WTC11 (cell line): Measurements from ENCODE around the gene PABPN1L. TPM values are rescaled to one million over a fixed set of nuclear protein-coding genes. Genes with fewer than 3 reads are reported as not detected.

ENCODE experiments used
- ATAC-seq: fragments of 200-7000 bp; cut with Tn5 transposase; 2 replicates; pipeline ENCODE4 v1.10.0; 2021; ENCODE audit warnings: mild to moderate bottlenecking, moderate library complexity
- CTCF ChIA-PET: fragments of 300-600 bp; sonication (Branson Sonifier 250); formaldehyde crosslinking; loops from one replicate; lab custom pipeline; 2021; ENCODE audit warnings: antibody characterized with exemption; lab: Charles Lee
- POLR2A ChIA-PET: fragments of 350-600 bp; sonication (Branson Sonifier 250); formaldehyde crosslinking; loops from one replicate; lab custom pipeline; 2021; ENCODE audit warnings: antibody characterized with exemption; lab: Charles Lee
- DNase-seq: peaks from one replicate; pipeline ENCODE4 v3.0.0; 2021; ENCODE audit warnings: low spot score
- H3K27ac Mint-ChIP-seq: 2 replicates; pipeline ENCODE4 v1.8.0; 2021; ENCODE audit warnings: mixed read lengths
- H3K27me3 Mint-ChIP-seq: 2 replicates; pipeline ENCODE4 v1.8.0; 2021; ENCODE audit warnings: low read depth, mild to moderate bottlenecking, moderate library complexity, mixed read lengths
- H3K36me3 Mint-ChIP-seq: 2 replicates; pipeline ENCODE4 v1.8.0; 2021; ENCODE audit warnings: mixed read lengths
- H3K4me1 Mint-ChIP-seq: 2 replicates; pipeline ENCODE4 v1.8.0; 2022; ENCODE audit warnings: mixed read lengths
- H3K4me3 Mint-ChIP-seq: 2 replicates; pipeline ENCODE4 v1.8.0; 2021; ENCODE audit warnings: mild to moderate bottlenecking, moderate library complexity, mixed read lengths
- H3K9me3 Mint-ChIP-seq: 2 replicates; pipeline ENCODE4 v1.8.0; 2021; ENCODE audit warnings: mixed read lengths
- CTCF ChIP-seq: fragments of 200-600 bp; IDR thresholded peaks from 2 replicates; pipeline ENCODE4 v1.8.0; 2022; ENCODE audit warnings: antibody characterized with exemption
- E2F5 ChIP-seq: sonication (generic); formaldehyde crosslinking; IDR thresholded peaks from 2 replicates; pipeline ENCODE4 v1.8.1; 2022; ENCODE audit warnings: mild to moderate bottlenecking, moderate library complexity, missing genetic modification reagents
- ELF4 ChIP-seq: sonication (generic); formaldehyde crosslinking; IDR thresholded peaks from 2 replicates; pipeline ENCODE4 v1.8.1; 2022; ENCODE audit warnings: low read depth, mild to moderate bottlenecking, moderate library complexity, missing genetic modification reagents
- ETV6 ChIP-seq: sonication (generic); formaldehyde crosslinking; IDR thresholded peaks from 2 replicates; pipeline ENCODE4 v1.8.1; 2022; ENCODE audit warnings: mild to moderate bottlenecking, missing genetic modification reagents
- HMGXB4 ChIP-seq: sonication (generic); formaldehyde crosslinking; IDR thresholded peaks from 2 replicates; pipeline ENCODE4 v1.8.1; 2023; ENCODE audit warnings: mild to moderate bottlenecking, moderate library complexity, missing genetic modification reagents
- JUN ChIP-seq: sonication (generic); formaldehyde crosslinking; IDR thresholded peaks from 2 replicates; pipeline ENCODE4 v1.8.0; 2023; ENCODE audit warnings: mild to moderate bottlenecking, missing genetic modification reagents
- NFATC4 ChIP-seq: fragments of 250-450 bp; sonication (Bioruptor Pico); IDR thresholded peaks from 2 replicates; pipeline ENCODE4 v1.9.0; 2021; ENCODE audit warnings: mild to moderate bottlenecking
- NR3C1 ChIP-seq: sonication (generic); formaldehyde crosslinking; conservative IDR thresholded peaks from 2 replicates; pipeline ENCODE4 v1.8.1; 2023; ENCODE audit warnings: low read depth, mild to moderate bottlenecking, missing genetic modification reagents
- OVOL2 ChIP-seq: fragments of 250-450 bp; sonication (Bioruptor Pico); IDR thresholded peaks from 2 replicates; pipeline ENCODE4 v1.9.0; 2021; ENCODE audit warnings: mild to moderate bottlenecking, borderline replicate concordance
- TCF7 ChIP-seq: sonication (generic); formaldehyde crosslinking; IDR thresholded peaks from 2 replicates; pipeline ENCODE4 v1.8.0; 2022; ENCODE audit warnings: mild to moderate bottlenecking, low read depth, missing genetic modification reagents, moderate library complexity
- TEAD4 ChIP-seq: sonication (generic); formaldehyde crosslinking; IDR thresholded peaks from 2 replicates; pipeline ENCODE4 v1.8.0; 2022; ENCODE audit warnings: mild to moderate bottlenecking, missing genetic modification reagents
- USF1 ChIP-seq: sonication (generic); formaldehyde crosslinking; IDR thresholded peaks from 2 replicates; pipeline ENCODE4 v1.8.0; 2022; ENCODE audit warnings: mild to moderate bottlenecking, missing genetic modification reagents
- ZNF219 ChIP-seq: sonication (generic); formaldehyde crosslinking; IDR thresholded peaks from 2 replicates; pipeline ENCODE4 v1.8.0; 2023; ENCODE audit warnings: missing genetic modification reagents, mild to moderate bottlenecking, borderline replicate concordance
- ZNF281 ChIP-seq: sonication (generic); formaldehyde crosslinking; IDR thresholded peaks from 2 replicates; pipeline ENCODE4 v1.8.0; 2023; ENCODE audit warnings: mild to moderate bottlenecking, missing genetic modification reagents
- ZNF671 ChIP-seq: fragments of 250-450 bp; sonication (Bioruptor Pico); IDR thresholded peaks from 2 replicates; pipeline ENCODE4 v1.8.0; 2021; ENCODE audit warnings: mild to moderate bottlenecking
- ZSCAN18 ChIP-seq: fragments of 250-450 bp; sonication (Bioruptor Pico); IDR thresholded peaks from 2 replicates; pipeline ENCODE4 v2.1.2; 2022; ENCODE audit warnings: mild to moderate bottlenecking, moderate library complexity
- total RNA-seq: library from RNA; stranded (reverse); gene quantifications from 3 replicates; pipeline ENCODE4 v1.2.3, GENCODE V29; 2021

PABPN1L gene
- total RNA-seq, 1 experiment from 2014 or later = not detected

GRCh38 chr16:88914750-88915368, 48.4 kb upstream of the PABPN1L start (continued):
- TF ChIP-seq CTCF (no peak), HMGXB4 (no peak)

- peaks cover 15% of the 10 kb centered on the region for H3K9me3 Mint-ChIP-seq
- DNase-seq (no peak), ATAC-seq (no peak)
- CTCF ChIA-PET = no interaction called here
- 0 out of 2 replicates have a peak overlapping the region, but pooled peaks have one; percentile 49 for H3K27ac Mint-ChIP-seq
- POLR2A ChIA-PET = no interaction called here
- no peaks in the 10 kb centered on the region for H3K27me3 Mint-ChIP-seq
- H3K36me3 Mint-ChIP-seq = no peaks in the 10 kb centered on the region
- no peak for TF ChIP-seq ETV6 (CRISPR knock-in tag)
- H3K4me3 Mint-ChIP-seq = no peak overlapping the region
- peaks cover 12% of the 10 kb centered on the region for H3K4me1 Mint-ChIP-seq
Measured at GRCh38 chr16:88913870-88914269, 47.4 kb upstream of the PABPN1L start.

GRCh38 chr16:88913001-88913612, 46.6 kb upstream of the PABPN1L start:
- H3K27ac Mint-ChIP-seq = no peak overlapping the region
- peaks cover 15% of the 10 kb centered on the region for H3K9me3 Mint-ChIP-seq
- H3K4me3 Mint-ChIP-seq = no peak overlapping the region
- ChIA-PET CTCF (no interaction called here), POLR2A (interaction anchor here (1.1 kb wide), 1 partner anchor 60 kb away, joined by 3 read pairs; no protein-coding TSS in a partner anchor)
- DNase-seq (no peak), ATAC-seq (no peak)
- H3K27me3 Mint-ChIP-seq = no peaks in the 10 kb centered on the region
- no peaks in the 10 kb centered on the region for H3K36me3 Mint-ChIP-seq
- peaks cover 9% of the 10 kb centered on the region for H3K4me1 Mint-ChIP-seq
- TF ChIP-seq USF1 (CRISPR knock-in tag) (no peak), ETV6 (CRISPR knock-in tag) (no peak), TEAD4 (CRISPR knock-in tag) (no peak), NFATC4 (CRISPR knock-in tag) (no peak), OVOL2 (CRISPR knock-in tag) (no peak), ZNF671 (CRISPR knock-in tag) (no peak), NR3C1 (CRISPR knock-in tag) (no peak), TCF7 (no peak), JUN (CRISPR knock-in tag) (no peak), ELF4 (no peak), ZNF219 (CRISPR knock-in tag) (no peak), ZNF281 (no peak), ZSCAN18 (CRISPR knock-in tag) (no peak), E2F5 (CRISPR knock-in tag) (no peak)
